Neural cell (in vitro differentiated cells): ENCODE measurements around the gene UNC5C. TPM values are rescaled to one million over a fixed set of nuclear protein-coding genes. Genes with fewer than 3 reads are reported as not detected.

ENCODE experiments used
- H2AFZ ChIP-seq: fragments of 200-600, 300-800 bp; sonication (generic), shearing (Covaris generic); 2 replicates; pipeline ENCODE4 v1.6.0; 2014; ENCODE audit warnings: low read depth, mild to moderate bottlenecking, antibody characterized with exemption, low read length, moderate library complexity
- H3F3A ChIP-seq: fragments of 200-600 bp; shearing (Covaris generic); 2 replicates; pipeline ENCODE4 v1.6.1; 2016; ENCODE audit warnings: mild to moderate bottlenecking, moderate library complexity, mixed read lengths, antibody characterized with exemption, low read length; ENCODE audit not compliant: insufficient read depth, poor library complexity, severe bottlenecking
- H3K27ac ChIP-seq: fragments of 200-600, 300-800 bp; sonication (generic), shearing (Covaris generic); 2 replicates; pipeline ENCODE4 v1.5.1; 2014; ENCODE audit warnings: mild to moderate bottlenecking, low read length, moderate library complexity
- H3K27me3 ChIP-seq: fragments of 300-800, 200-600 bp; sonication (generic), shearing (Covaris generic); 2 replicates; pipeline ENCODE4 v1.6.0; 2014; ENCODE audit warnings: mild to moderate bottlenecking, low read depth, low read length, moderate library complexity; ENCODE audit not compliant: insufficient read depth
- H3K36me3 ChIP-seq: fragments of 300-800, 200-600 bp; sonication (generic), shearing (Covaris generic); 2 replicates; pipeline ENCODE4 v1.5.1; 2014; ENCODE audit warnings: mild to moderate bottlenecking, antibody characterized with exemption, low read length, moderate library complexity; ENCODE audit not compliant: insufficient read depth
- H3K4me2 ChIP-seq: fragments of 300-800, 200-600 bp; sonication (generic), shearing (Covaris generic); 2 replicates; pipeline ENCODE4 v1.6.0; 2014; ENCODE audit warnings: mild to moderate bottlenecking, low read length
- H3K4me3 ChIP-seq: fragments of 300-800, 200-600 bp; sonication (generic), shearing (Covaris generic); 2 replicates; pipeline ENCODE4 v1.5.1; 2014; ENCODE audit warnings: mild to moderate bottlenecking, low read length, moderate library complexity
- H3K79me2 ChIP-seq: fragments of 200-600 bp; shearing (Covaris generic); replicated peaks from 2 replicates; pipeline ENCODE4 v1.6.0; 2014; ENCODE audit warnings: mild to moderate bottlenecking, low read length, moderate library complexity; ENCODE audit not compliant: insufficient read depth
- H3K9ac ChIP-seq: fragments of 300-800, 200-600 bp; sonication (generic), shearing (Covaris generic); 2 replicates; pipeline ENCODE4 v1.6.1; 2016; ENCODE audit warnings: mild to moderate bottlenecking, low read length, mixed read lengths
- H3K9me2 ChIP-seq: fragments of 200-600 bp; shearing (Covaris generic); 2 replicates; pipeline ENCODE4 v1.6.1; 2016; ENCODE audit warnings: mild to moderate bottlenecking, low read length, mixed read lengths; ENCODE audit not compliant: insufficient read depth
- H3K9me3 ChIP-seq: fragments of 200-600, 300-800 bp; sonication (generic), shearing (Covaris generic); 2 replicates; pipeline ENCODE4 v1.6.1; 2016; ENCODE audit warnings: mild to moderate bottlenecking, mixed run types, low read length, moderate library complexity, mixed read lengths
- H4K20me1 ChIP-seq: fragments of 200-600 bp; shearing (Covaris generic); 2 replicates; pipeline ENCODE4 v1.6.1; 2016; ENCODE audit warnings: mild to moderate bottlenecking, mixed run types; ENCODE audit not compliant: insufficient read depth
- EP300 ChIP-seq: fragments of 450-650 bp; conservative IDR thresholded peaks from 2 replicates; pipeline ENCODE4 v1.6.1; 2014; ENCODE audit warnings: antibody characterized with exemption, mild to moderate bottlenecking, moderate library complexity; ENCODE audit not compliant: poor library complexity, severe bottlenecking
- EZH2 ChIP-seq: fragments of 200-600, 300-800 bp; shearing (Covaris generic), sonication (generic); IDR thresholded peaks from 2 replicates; pipeline ENCODE4 v1.6.1; 2014; ENCODE audit warnings: antibody characterized with exemption, low read length, borderline replicate concordance, mild to moderate bottlenecking; ENCODE audit not compliant: insufficient read depth, poor library complexity, severe bottlenecking
- MXI1 ChIP-seq: fragments of 450-650 bp; conservative IDR thresholded peaks from 2 replicates; pipeline ENCODE4 v1.6.1; 2014; ENCODE audit warnings: antibody characterized with exemption, mild to moderate bottlenecking; ENCODE audit not compliant: poor library complexity, severe bottlenecking
- POLR2AphosphoS5 ChIP-seq: IDR thresholded peaks from 2 replicates; pipeline ENCODE4 v1.6.1; 2012
- RAD21 ChIP-seq: fragments of 450-650 bp; conservative IDR thresholded peaks from 2 replicates; pipeline ENCODE4 v1.6.1; 2014; ENCODE audit warnings: antibody characterized with exemption, mild to moderate bottlenecking, moderate library complexity
- SMC3 ChIP-seq: fragments of 450-650 bp; conservative IDR thresholded peaks from 2 replicates; pipeline ENCODE4 v1.6.1; 2014; ENCODE audit warnings: antibody characterized with exemption, mild to moderate bottlenecking, moderate library complexity; ENCODE audit not compliant: poor library complexity
- TAF1 ChIP-seq: IDR thresholded peaks from 2 replicates; pipeline ENCODE4 v1.6.1; 2012; ENCODE audit warnings: low read depth
- polyA plus RNA-seq: library from polyadenylated mRNA; depleted of rRNA; stranded (reverse); fragments of >200 nt; gene quantifications from 2 replicates; pipeline ENCODE4 v1.2.3, GENCODE V29; 2014
- TF ChIP-seq, protein P1 (sequence below): IDR thresholded peaks from 2 replicates; pipeline ENCODE4 v1.6.1; 2012; ENCODE audit warnings: borderline replicate concordance
- TF ChIP-seq, protein P2 (sequence below): fragments of 450-650 bp; IDR thresholded peaks from 2 replicates; pipeline ENCODE4 v1.5.1; 2014; ENCODE audit warnings: antibody characterized with exemption, mild to moderate bottlenecking, moderate library complexity; ENCODE audit not compliant: poor library complexity, severe bottlenecking

UNC5C gene
- polyA plus RNA-seq, 1 donor from 2014 or later = 0.56 TPM

DNA sequence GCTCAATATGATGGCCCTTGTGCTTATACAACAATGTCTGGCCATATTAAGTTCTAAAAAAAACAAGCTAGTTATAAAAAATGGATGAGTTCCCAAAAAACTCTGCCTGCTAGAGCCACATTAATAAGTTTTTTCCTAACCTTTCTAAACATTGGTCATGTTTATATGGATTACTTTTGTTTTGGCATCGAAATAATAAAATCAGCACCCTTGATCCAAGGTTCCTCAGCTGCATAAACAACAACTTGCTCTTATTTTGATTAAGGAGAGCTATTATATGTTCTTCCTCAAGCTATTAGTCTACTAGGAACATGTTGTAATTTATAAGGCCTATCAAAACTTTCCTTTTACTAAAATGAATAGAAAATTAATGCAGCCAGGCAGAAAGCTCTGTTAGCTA lies 48.4 kb downstream of the UNC5C start:
- Histone ChIP-seq H3K9me2 (no peaks in the 10 kb centered on the region), H3K36me3 (no peaks in the 10 kb centered on the region), H3K27me3 (peaks cover 50% of the 10 kb centered on the region), H2AFZ (no peak overlapping the region), H3K79me2 (no peaks in the 10 kb centered on the region), H3F3A (no peaks in the 10 kb centered on the region), H4K20me1 (no peaks in the 10 kb centered on the region), H3K4me2 (no peak overlapping the region), H3K4me3 (no peak overlapping the region), H3K27ac (no peak overlapping the region), H3K9ac (no peak overlapping the region), H3K9me3 (no peaks in the 10 kb centered on the region)
- no peak for TF ChIP-seq MXI1
- TF ChIP-seq TAF1 = no peak

DNA sequence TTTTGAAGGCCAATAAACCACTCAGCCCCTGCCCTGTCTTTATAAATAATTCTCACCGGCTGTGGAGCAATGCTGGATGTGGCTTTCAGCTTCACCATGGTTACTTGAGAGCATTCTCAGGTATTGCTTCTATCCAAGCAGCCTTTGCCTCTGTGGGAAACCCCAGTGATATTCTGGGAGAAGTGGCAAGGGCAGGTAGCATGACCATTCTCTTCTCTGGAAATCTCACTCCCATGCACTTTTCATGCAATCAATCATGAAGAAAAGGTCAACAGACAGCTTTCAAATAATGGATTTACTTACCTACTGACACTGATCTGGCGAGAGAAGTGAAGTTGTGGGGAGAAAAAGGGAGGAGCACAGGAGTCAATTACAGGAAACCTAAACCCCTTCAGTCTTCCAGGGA lies 49.5 kb downstream of the UNC5C start:
- Histone ChIP-seq H3F3A (no peaks in the 10 kb centered on the region), H3K36me3 (no peaks in the 10 kb centered on the region), H3K9me2 (no peaks in the 10 kb centered on the region), H2AFZ (no peak overlapping the region), H4K20me1 (no peaks in the 10 kb centered on the region), H3K9ac (no peak overlapping the region), H3K27ac (no peak overlapping the region), H3K4me2 (no peak overlapping the region), H3K9me3 (no peaks in the 10 kb centered on the region), H3K27me3 (peaks cover 39% of the 10 kb centered on the region), H3K4me3 (no peak overlapping the region), H3K79me2 (no peaks in the 10 kb centered on the region)
- no peak for TF ChIP-seq EZH2

DNA sequence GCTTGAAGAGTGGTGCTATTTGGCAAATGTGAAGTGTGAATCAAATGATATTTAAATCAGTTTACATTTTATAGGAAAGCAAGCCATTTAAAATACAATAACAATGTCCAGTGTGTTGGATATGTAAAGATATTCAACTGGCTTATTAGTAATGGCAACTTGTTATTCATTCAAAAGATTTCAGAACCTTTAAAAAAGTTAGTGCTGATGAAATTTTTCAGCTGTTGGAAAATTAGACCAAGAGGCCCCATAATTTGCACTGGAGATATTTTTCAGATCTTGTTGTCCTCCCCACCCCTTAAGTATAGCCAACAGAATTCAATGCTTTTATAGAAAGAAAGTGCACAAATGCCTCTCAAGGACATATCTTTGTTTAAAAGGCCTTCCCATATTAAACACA lies 54.6 kb downstream of the UNC5C start:
- TF ChIP-seq, protein P1, sequence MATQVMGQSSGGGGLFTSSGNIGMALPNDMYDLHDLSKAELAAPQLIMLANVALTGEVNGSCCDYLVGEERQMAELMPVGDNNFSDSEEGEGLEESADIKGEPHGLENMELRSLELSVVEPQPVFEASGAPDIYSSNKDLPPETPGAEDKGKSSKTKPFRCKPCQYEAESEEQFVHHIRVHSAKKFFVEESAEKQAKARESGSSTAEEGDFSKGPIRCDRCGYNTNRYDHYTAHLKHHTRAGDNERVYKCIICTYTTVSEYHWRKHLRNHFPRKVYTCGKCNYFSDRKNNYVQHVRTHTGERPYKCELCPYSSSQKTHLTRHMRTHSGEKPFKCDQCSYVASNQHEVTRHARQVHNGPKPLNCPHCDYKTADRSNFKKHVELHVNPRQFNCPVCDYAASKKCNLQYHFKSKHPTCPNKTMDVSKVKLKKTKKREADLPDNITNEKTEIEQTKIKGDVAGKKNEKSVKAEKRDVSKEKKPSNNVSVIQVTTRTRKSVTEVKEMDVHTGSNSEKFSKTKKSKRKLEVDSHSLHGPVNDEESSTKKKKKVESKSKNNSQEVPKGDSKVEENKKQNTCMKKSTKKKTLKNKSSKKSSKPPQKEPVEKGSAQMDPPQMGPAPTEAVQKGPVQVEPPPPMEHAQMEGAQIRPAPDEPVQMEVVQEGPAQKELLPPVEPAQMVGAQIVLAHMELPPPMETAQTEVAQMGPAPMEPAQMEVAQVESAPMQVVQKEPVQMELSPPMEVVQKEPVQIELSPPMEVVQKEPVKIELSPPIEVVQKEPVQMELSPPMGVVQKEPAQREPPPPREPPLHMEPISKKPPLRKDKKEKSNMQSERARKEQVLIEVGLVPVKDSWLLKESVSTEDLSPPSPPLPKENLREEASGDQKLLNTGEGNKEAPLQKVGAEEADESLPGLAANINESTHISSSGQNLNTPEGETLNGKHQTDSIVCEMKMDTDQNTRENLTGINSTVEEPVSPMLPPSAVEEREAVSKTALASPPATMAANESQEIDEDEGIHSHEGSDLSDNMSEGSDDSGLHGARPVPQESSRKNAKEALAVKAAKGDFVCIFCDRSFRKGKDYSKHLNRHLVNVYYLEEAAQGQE = no peak
- no peak for TF ChIP-seq EP300
- TF ChIP-seq, protein P2, sequence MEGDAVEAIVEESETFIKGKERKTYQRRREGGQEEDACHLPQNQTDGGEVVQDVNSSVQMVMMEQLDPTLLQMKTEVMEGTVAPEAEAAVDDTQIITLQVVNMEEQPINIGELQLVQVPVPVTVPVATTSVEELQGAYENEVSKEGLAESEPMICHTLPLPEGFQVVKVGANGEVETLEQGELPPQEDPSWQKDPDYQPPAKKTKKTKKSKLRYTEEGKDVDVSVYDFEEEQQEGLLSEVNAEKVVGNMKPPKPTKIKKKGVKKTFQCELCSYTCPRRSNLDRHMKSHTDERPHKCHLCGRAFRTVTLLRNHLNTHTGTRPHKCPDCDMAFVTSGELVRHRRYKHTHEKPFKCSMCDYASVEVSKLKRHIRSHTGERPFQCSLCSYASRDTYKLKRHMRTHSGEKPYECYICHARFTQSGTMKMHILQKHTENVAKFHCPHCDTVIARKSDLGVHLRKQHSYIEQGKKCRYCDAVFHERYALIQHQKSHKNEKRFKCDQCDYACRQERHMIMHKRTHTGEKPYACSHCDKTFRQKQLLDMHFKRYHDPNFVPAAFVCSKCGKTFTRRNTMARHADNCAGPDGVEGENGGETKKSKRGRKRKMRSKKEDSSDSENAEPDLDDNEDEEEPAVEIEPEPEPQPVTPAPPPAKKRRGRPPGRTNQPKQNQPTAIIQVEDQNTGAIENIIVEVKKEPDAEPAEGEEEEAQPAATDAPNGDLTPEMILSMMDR = no peak
- TF ChIP-seq MXI1 = no peak
- TF ChIP-seq EZH2 = no peak
- TF ChIP-seq POLR2AphosphoS5 = no peak
- no peak for TF ChIP-seq RAD21
- no peak for TF ChIP-seq SMC3
- TF ChIP-seq TAF1 = no peak
- H3K9ac ChIP-seq = no peak overlapping the region

More for the DNA sequence above, 54.6 kb downstream of the UNC5C start:
- no peaks in the 10 kb centered on the region for H3K27me3 ChIP-seq
- H4K20me1 ChIP-seq = no peaks in the 10 kb centered on the region
- no peak overlapping the region for H3K27ac ChIP-seq
- H3K9me2 ChIP-seq = no peaks in the 10 kb centered on the region
- H3K79me2 ChIP-seq = no peaks in the 10 kb centered on the region
- no peak overlapping the region for H3K4me3 ChIP-seq
- H3K4me2 ChIP-seq = no peak overlapping the region
- H3K36me3 ChIP-seq = no peaks in the 10 kb centered on the region
- no peak overlapping the region for H2AFZ ChIP-seq
- H3F3A ChIP-seq = no peaks in the 10 kb centered on the region
- no peaks in the 10 kb centered on the region for H3K9me3 ChIP-seq
